Skeletal muscle satellite cell (primary cell): ENCODE results near the gene DPH6.

Experiments
- H3K27me3 ChIP-seq: 2 replicates; pipeline ENCODE4 v1.7.0; 2013; ENCODE audit warnings: low read length; ENCODE audit not compliant: control insufficient read depth, insufficient read depth
- H3K36me3 ChIP-seq: 2 replicates; pipeline ENCODE4 v1.7.0; 2013; ENCODE audit warnings: mild to moderate bottlenecking, control low read depth, low read length; ENCODE audit not compliant: insufficient read depth
- H3K4me1 ChIP-seq: 2 replicates; pipeline ENCODE4 v1.7.0; 2013; ENCODE audit warnings: low read length; ENCODE audit not compliant: control insufficient read depth, insufficient read depth
- H3K4me2 ChIP-seq: 2 replicates; pipeline ENCODE4 v1.7.0; 2013; ENCODE audit warnings: mild to moderate bottlenecking, low read length
- H3K4me3 ChIP-seq: 2 replicates; pipeline ENCODE4 v1.7.0; 2013; ENCODE audit warnings: low read length
- H3K9ac ChIP-seq: 2 replicates; pipeline ENCODE4 v1.7.0; 2013; ENCODE audit warnings: mild to moderate bottlenecking, low read depth, low read length, moderate library complexity
- H3K9me3 ChIP-seq: replicated peaks from 2 replicates; pipeline ENCODE4 v1.7.0; 2013; ENCODE audit warnings: mild to moderate bottlenecking, control low read depth, low read length

The DPH6 gene

DNA sequence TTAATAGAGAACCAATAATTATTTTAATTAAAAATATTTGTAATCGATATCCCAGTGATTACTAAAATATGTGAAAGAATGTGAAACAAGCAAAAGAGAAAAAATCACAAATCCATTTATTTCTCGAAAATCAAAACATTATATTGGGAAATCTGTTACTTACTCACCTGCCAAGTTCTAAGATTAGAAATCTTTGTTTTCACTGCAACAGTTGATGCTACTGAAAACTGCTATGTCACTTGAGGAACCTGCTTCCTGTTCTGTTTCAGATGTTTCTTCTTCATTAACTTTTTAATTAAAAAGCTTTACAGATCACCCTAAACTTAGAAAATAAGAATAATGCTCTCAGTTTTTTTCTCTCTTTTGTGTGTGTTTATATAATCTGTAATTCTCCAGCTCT is 13.7 kb upstream of the DPH6 start:
- Histone ChIP-seq H3K4me2 (no peak overlapping the region), H3K36me3 (no peaks in the 10 kb centered on the region)

GRCh38 chr15:35557544-35557943 is 11.6 kb upstream of the DPH6 start:
- Histone ChIP-seq H3K9me3 (no peaks in the 10 kb centered on the region), H3K4me1 (peaks cover 12% of the 10 kb centered on the region), H3K9ac (no peak overlapping the region), H3K4me3 (no peak overlapping the region), H3K4me2 (no peak overlapping the region), H3K36me3 (no peaks in the 10 kb centered on the region), H3K27me3 (no peaks in the 10 kb centered on the region)

More for the DNA sequence above, 13.7 kb upstream of the DPH6 start:
- peaks cover 12% of the 10 kb centered on the region for H3K4me1 ChIP-seq
- no peaks in the 10 kb centered on the region for H3K27me3 ChIP-seq
- no peaks in the 10 kb centered on the region for H3K9me3 ChIP-seq
- no peak overlapping the region for H3K4me3 ChIP-seq
- no peak overlapping the region for H3K9ac ChIP-seq

DNA sequence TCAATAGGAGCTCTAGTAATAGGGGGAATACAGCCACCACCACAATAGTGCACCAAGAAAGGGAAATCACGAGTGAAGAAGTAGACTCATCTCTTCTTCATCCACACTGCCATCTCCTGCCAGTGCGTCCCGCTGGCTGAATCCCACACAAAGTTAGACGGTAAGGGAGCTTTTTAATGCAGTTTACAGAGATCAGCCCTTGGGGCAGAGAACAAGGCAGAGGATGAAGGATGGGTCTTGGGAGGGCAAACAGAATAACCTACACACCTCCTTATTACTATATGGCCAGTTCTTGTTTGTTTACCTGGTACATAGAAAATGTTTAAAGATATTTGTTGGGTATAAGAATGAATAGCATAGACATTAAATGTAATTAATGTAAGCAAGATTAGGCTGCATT is 11.0 kb upstream of the DPH6 start:
- no peaks in the 10 kb centered on the region for H3K36me3 ChIP-seq
- H3K9ac ChIP-seq = no peak overlapping the region
- H3K4me2 ChIP-seq = no peak overlapping the region
- H3K27me3 ChIP-seq = no peaks in the 10 kb centered on the region
- H3K4me3 ChIP-seq = no peak overlapping the region
- H3K9me3 ChIP-seq = no peaks in the 10 kb centered on the region
- peaks cover 12% of the 10 kb centered on the region for H3K4me1 ChIP-seq

DNA sequence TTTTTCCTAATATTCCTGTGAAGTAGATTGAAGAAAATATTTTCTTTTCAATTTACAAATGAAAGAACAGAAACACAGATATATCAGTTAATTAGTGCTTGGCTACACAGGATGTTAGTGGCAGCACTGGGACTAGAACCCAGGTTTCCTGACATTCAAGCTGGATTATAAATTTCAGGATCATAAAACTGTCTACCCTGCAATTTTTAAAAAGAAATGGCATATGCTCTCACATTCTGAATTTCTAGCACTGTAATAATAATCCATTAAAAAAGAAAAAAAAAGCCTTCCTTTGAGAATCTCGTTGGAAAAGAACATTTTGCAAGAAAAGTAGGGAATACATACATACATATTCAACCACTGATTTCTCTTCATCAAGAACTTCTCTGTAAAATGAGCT is 9.3 kb upstream of the DPH6 start:
- Histone ChIP-seq H3K9ac (no peak overlapping the region), H3K9me3 (no peaks in the 10 kb centered on the region), H3K4me2 (no peak overlapping the region), H3K27me3 (no peaks in the 10 kb centered on the region), H3K4me3 (no peak overlapping the region), H3K4me1 (peaks cover 12% of the 10 kb centered on the region), H3K36me3 (no peaks in the 10 kb centered on the region)

DNA sequence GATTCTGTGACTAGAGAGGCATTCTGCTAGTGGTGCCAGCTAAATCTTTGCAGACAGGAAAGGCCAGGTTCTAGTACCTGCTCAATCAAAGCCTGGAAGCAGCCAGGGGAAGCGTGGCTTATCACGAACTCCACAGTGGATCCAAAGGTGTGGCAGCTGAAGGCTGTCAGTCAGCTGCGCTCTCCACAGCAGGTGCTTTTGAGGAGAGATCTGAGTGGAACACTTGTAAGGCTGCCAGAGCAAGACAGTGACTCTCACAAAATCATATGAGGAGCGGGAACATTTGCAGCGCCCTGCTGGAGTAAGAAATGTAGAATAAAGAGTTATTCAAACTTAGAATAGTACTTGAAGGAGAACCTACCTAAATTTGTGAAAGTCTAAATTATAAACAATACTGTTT is 5.0 kb upstream of the DPH6 start:
- Histone ChIP-seq H3K4me2 (no peak overlapping the region), H3K9me3 (no peaks in the 10 kb centered on the region), H3K4me3 (no peak overlapping the region), H3K36me3 (no peaks in the 10 kb centered on the region), H3K9ac (no peak overlapping the region), H3K4me1 (no peaks in the 10 kb centered on the region), H3K27me3 (no peaks in the 10 kb centered on the region)

GRCh38 chr15:35549567-35549966 is 3.6 kb upstream of the DPH6 start:
- H3K4me3 ChIP-seq = no peak overlapping the region
- H3K4me2 ChIP-seq = no peak overlapping the region
- H3K36me3 ChIP-seq = no peaks in the 10 kb centered on the region
- H3K9ac ChIP-seq = no peak overlapping the region
- no peaks in the 10 kb centered on the region for H3K9me3 ChIP-seq
- H3K4me1 ChIP-seq = peaks cover 7% of the 10 kb centered on the region
- H3K27me3 ChIP-seq = no peaks in the 10 kb centered on the region

DNA sequence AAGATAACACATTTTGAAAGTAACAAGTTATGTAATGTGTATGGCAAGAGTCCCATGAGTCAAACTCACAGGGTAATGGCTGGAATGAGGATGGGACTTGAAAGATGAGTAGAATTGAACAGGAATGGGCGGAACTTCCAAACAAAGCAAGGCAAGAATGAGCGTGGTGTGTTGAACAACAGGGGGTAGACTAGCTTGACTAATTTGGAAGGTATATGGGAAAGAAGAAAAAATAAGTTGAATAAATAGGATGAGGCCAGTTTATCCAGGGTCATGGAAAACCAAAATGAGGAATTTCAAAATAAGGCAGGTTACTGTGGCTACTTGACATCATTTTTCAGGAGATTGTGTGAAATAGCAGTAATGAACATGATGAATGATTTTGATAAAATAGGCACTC is 2.5 kb upstream of the DPH6 start:
- Histone ChIP-seq H3K9me3 (no peaks in the 10 kb centered on the region), H3K4me2 (no peak overlapping the region), H3K4me1 (peaks cover 8% of the 10 kb centered on the region), H3K36me3 (no peaks in the 10 kb centered on the region), H3K9ac (no peak overlapping the region), H3K27me3 (no peaks in the 10 kb centered on the region), H3K4me3 (no peak overlapping the region)

DNA sequence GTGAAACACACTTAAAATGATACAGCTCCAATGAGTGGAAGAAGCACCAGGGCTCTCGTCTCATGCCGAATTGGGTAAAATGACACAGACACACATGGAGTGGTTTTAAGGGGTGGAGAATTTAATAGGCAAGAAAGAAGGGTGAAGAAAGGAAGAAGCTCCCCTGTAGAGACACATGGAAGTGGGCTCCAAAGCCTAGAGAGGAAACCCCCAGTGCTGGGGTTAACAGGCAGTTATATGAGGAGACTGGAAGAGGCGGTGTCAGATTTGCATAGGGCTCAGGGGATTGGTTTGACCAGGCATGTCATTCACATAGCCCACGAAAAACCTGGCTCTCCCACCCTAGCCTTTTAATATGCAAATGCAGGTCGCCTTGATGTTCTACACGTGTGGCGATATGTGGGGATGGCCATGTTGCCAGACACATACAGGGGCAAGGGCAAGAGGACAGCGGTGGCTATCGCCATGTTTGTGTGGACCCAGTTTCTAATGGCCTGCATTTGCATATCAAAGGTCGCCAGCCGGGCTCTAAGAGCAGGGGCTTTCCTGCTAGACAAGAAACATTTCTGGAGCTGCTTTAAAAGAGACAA is 1.9 kb upstream of the DPH6 start:
- Histone ChIP-seq H3K36me3 (no peaks in the 10 kb centered on the region), H3K4me2 (no peak overlapping the region), H3K27me3 (no peaks in the 10 kb centered on the region)

DNA sequence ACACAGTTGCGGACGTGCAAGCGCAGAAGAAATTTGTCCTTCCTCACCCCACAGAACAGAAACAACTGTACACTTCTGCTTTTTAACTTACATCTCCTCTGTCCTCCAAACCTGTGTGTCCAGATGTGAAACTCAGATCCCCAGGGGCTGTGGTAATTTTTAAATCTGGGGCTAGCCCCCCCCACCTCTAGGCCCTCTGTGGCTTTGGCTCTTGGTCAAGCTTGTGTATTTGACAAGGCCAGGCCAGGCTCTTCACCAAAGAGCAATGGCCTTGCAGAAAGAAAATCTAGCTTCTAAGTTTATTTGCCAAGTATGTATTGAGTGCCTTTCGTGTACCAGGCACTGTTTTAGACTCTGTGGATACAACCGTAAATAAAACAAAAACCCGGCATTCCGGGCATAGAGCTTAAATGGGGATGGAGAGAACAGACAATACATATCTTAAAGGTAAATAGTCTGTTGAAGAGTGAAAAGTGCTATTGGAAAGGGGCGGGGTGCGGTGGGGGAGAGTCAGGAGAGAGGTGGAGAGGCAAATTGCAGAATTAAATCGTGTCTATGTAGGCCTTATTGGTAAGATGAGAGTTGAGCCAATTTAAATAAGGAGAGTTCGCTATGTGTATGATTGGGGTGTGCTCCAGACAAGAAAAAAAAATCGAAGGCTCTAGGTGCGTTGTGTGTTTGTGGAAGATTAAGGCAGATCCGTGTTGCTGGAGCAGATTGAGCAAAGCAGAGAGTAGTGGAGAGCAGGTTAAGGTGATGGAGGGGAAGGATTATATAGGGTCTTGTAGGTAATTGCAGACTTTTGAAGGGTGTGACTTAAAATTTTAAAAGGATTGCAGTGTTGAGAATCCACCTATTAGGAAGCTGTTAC is 781 bp upstream of the DPH6 start:
- peak overlapping the region; percentile 92 for H3K4me3 ChIP-seq
- no peaks in the 10 kb centered on the region for H3K27me3 ChIP-seq
- H3K36me3 ChIP-seq = no peaks in the 10 kb centered on the region
- H3K9me3 ChIP-seq = no peaks in the 10 kb centered on the region
- peak overlapping the region; percentile 95 for H3K9ac ChIP-seq
- H3K4me2 ChIP-seq = peak overlapping the region; percentile 86
- H3K4me1 ChIP-seq = peaks cover 8% of the 10 kb centered on the region

More for the DNA sequence above, 1.9 kb upstream of the DPH6 start:
- no peaks in the 10 kb centered on the region for H3K9me3 ChIP-seq
- no peak overlapping the region for H3K9ac ChIP-seq
- no peak overlapping the region for H3K4me3 ChIP-seq
- peaks cover 8% of the 10 kb centered on the region for H3K4me1 ChIP-seq

DNA sequence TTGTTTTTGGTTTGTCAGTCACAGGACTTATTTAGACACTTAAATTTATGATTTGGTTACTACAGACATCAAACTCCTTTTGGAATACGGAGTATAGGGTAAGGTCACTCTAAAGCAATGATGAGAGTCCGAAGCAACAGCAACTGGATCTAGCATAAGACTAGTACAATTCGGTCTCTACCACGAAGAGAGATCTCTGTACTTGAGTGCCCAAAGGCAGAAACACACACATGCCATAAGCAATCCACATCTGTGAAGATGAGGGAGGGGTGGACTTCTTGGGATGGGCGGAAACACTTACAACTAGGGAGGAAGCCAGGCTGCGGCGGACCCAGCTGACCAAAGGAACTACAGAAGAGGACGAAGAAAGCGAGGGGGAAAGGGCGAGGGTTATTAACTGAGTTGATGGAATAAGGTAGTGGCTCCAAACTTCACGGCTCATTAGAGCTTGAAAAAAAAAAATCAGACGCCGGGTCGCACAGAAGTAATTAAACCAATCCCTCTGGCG is 595 bp downstream of the DPH6 start:
- no peaks in the 10 kb centered on the region for H3K9me3 ChIP-seq
- peak overlapping the region; percentile 86 for H3K4me2 ChIP-seq
- peaks cover 18% of the 10 kb centered on the region for H3K4me1 ChIP-seq
- H3K36me3 ChIP-seq = no peaks in the 10 kb centered on the region
- H3K27me3 ChIP-seq = no peaks in the 10 kb centered on the region
- peak overlapping the region; percentile 95 for H3K9ac ChIP-seq
- H3K4me3 ChIP-seq = peak overlapping the region; percentile 92

DNA sequence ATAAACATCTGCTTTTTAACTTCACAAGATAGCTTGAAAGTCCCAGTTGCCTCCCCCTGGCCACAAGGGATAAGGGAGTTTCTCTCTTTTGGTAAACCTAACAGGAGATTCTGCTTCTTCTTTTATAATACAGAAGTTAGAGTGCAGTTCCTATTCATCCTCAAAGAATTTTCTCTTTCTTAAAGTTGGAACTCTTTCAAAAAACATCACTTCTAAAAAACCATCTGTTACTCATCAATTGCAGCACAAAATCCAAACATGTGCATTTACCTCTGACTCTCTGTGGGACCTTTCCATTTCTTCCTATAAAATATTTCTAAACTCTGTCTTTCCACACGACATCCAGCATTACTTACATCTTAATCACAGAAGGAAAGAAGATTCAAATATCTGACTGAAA is 5.1 kb downstream of the DPH6 start:
- H3K36me3 ChIP-seq = no peaks in the 10 kb centered on the region
- no peak overlapping the region for H3K4me3 ChIP-seq
- H3K9ac ChIP-seq = no peak overlapping the region
- H3K4me2 ChIP-seq = peak overlapping the region; percentile 4
- H3K27me3 ChIP-seq = no peaks in the 10 kb centered on the region
- peaks cover 19% of the 10 kb centered on the region for H3K4me1 ChIP-seq
- no peaks in the 10 kb centered on the region for H3K9me3 ChIP-seq
